Measurements from ENCODE around the gene BRF1.

The BRF1 gene

DNA sequence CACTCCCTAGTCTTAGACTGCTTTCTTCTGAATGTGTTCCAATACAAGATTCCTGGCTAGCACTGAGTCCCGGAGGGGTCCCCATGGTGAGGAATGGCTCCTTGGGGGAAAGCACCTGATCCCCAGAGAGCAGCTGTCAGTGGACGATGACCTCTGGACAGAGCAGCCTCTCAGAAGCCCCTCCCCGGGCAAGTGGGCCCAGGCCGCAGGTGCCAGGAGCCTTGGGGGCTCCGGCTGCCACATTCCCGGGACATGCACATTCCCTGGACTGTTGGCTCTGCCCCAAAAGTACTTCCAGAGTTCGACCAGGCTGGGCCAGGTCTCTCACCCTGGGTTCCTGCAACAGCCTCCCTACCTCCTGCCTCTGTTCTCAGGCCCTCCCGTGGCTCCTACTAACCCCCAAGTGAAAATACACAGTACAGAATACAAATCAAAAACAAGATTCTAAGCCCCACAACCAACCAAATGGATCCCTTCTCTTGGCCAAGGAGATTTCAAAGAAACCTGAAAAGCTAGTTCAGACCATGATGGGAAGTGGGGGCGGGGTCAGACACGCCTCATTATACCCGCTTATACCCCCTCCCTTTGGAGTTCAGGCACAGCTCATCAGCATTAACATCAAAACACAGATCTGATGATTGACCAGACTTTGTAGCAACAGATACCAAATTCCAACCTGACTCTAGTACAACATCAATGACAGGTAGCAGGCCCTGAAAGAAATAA lies 75.8 kb downstream of the BRF1 start:
- no peak for DNase-seq (ENCODE audit: low read depth)

DNA sequence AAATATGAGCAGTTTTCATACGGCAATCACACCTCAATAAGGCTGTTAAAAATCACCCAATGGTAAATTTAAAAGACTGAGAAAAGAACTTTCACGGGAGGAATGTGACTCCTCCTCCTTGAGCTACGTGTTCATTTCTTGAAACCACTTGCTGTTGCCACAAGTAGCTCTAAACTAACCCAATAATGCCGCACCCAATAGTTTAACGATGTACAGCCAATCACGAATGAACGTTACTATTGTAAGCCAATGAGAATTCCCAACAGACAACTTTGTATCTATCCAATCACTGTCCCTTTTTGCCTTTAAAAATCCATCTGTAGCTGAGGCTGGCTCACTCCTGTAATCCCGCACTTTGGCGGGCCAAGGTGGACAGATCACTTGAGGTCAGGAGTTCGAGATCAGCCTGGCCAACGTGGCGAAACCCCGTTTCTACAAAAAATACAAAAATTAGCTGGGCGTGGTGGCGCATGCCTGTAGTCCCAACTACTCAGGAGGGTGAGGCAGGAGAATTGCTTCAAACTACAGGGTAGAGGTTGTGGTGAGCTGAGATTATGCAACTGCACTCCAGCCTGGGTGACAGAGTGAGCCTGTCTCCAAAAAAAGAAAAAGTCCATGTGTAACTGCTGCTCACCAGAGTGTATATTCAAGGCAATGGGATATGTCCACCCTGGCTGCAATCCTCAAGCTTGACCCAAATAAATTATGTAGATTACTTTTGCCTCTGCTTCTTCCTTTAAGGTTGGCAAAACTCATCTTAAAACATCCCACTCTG lies 76.8 kb downstream of the BRF1 start:
- no peak for DNase-seq (ENCODE audit: low read depth)

DNA sequence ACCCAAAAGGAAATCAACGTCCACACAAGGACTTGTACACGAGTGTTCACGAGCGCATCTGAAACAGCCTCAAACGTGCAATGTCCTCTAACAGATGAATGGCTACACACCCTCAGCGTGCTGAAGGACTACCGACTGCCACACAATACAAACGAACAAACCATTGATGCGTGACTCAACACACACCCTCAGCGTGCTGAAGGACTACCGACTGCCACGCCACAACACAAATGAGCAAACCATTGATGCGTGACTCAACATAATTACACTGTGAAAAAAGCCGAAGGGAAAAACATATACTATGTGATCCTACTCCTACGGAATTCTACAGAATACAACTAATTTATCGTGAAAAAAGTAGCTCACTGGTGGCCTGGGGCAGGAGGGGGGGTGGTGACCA lies 77.5 kb downstream of the BRF1 start:
- DNase-seq (ENCODE audit: low read depth), result no peak

DNA sequence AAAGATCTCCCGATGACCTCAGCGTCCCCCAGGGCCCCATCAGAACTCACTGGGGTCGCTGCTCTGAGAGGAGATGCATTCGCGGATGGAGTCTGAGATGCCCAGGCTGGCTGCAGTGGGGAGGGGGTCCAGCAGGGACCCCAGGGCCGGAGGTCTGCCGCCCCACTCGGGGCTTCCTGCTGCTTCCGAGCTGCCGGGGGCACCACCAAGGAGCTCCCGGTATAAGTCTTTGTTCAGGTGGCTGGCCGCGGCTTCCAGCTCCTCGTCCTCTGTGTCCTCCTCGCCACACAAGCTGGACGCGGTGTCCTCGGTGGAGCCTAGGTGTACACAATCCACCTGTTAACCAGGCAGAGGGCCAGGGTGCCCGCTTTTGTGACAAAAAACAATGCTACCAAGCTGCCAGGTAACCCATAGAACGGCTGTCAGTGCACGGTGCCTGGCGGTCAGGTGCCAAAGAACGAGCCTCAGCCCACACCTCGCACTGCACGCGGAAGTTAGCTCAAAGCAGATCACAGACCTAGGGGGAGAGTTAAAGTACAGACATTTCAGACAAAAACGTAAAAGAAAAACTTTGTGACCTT lies 79.1 kb downstream of the BRF1 start:
- DNase-seq (ENCODE audit: low read depth), result no peak

DNA sequence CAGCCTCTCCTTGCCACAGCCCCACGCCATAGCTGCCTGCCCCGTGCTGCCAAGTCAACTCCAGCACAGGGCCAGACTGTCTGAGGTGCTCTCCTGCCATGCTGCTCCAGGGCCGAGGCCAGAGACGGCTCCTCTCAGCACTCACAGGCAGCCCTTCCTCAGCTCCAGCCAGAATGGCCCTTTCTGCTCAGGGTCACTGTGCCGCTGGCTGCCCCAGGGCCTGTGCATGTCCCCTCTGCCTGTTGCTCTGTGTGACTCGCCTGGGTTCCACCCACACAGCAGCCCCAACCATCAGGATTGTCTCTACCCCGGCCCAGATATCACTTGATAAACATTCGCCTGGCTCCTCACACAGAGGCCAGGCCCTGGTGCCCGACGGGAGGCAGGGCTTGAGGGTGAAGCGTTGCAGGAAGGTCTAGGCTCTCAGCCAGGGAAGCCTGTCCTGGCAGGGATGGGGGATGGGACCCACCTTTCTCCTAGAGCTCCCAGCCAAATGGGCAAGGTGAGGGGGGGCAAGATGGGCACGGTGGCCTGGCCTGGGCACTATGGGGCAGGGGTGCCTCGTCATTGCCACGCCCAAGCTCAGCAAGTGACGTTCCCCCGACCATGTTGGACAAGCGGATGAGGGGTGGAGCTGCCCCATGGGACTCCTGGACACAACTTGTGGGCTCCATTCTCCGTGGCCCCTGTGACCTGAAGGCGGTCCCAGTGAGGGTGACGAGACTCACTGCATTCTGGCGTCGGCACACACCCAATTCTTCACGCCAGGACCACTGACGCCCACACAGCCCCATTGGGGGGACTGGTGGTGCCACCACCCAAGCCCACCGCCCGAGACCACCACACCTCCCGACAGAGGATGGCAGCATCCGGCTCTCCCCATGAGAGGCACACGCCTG lies 79.9 kb downstream of the BRF1 start:
- DNase-seq (ENCODE audit: low read depth), result no peak

DNA sequence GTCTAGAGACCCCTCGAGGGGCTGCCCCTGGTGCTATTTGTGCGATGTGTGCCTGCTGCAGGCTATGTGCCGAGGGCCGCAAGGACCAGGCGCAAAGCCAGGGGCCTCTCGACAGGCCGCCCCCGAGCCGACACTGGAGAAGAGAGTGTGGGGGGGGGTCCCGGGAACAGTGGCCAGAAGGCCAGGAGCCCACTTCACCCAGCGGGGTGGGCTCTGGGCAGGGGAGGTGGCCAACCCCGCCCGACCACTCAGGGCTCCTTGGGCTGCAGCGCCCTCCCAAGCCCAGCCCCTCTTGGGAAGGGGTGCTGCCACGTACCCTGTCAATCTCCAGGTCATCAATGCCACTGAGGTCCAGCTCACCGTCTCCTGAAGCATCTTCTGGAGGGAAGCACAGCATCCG lies 81.0 kb downstream of the BRF1 start:
- DNase-seq (ENCODE audit: low read depth), result no peak

DNA sequence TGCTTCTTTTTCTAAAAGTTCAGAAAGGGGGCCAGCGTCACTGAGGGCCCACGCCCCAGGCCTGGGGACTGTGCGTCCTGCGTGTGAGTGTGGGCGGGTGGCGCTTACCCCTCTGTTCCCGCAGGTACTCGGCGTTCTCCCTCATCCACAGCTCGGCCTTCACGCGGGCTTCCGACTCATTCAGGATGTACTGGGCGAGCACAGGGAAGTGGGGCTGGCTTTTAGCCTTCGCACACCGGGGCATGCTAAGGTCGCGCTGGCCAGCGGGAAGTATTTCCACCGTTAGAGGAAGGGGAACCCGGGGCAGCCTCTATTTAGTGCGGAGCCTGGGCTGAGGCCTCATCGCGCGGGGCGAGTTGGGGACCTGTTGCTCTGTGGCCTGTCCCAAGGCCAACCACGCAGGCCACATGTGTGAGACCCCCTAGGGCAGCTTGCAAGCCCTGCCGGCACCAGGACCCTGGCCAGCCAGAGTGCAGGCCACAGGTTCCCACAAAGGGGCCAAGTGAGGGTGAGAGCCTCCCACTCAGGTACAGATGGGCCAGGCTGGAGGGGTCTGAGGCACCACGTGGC lies 81.7 kb downstream of the BRF1 start:
- DNase-seq (ENCODE audit: low read depth), result no peak

DNA sequence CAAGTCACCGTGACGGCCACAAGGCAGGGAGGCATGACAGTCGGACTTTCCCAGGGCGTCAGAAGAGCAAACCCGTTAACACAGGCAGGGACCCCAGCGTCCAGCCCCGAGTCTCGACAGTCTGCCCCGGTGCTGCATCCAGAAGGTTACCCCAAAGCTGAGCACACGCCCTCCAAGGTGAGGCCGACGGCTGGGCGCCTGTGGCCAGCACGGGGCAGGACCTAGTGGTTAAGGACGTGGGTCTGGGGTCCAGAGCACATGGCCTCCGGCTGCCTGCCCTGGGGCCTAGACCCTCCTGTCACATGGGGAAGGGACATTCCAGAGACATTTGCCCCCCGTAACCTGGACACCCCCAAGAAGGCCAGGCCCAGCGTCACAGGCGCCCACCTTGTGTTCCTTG lies 82.2 kb downstream of the BRF1 start:
- DNase-seq (ENCODE audit: low read depth), result no peak

DNA sequence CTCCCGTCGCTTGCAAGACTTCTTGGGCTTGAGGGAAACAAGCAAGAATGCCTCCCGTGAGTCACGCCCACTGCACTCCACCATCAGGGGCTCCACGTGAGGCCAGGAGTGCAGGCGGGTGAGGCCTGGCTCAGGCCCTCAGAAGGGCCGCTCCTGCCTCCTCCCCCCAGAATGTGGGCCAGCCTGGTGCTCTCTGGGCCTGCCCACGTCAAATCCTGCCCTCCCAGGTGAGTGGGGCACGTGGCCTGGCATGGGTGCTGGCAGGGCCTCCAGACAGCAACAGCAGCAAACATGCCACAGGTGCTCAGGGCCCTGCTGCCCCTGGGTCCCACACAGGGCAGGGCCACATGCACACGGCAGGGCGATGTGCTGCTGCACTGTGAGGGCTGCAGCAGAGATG lies 83.0 kb downstream of the BRF1 start:
- no peak for DNase-seq (ENCODE audit: low read depth)

DNA sequence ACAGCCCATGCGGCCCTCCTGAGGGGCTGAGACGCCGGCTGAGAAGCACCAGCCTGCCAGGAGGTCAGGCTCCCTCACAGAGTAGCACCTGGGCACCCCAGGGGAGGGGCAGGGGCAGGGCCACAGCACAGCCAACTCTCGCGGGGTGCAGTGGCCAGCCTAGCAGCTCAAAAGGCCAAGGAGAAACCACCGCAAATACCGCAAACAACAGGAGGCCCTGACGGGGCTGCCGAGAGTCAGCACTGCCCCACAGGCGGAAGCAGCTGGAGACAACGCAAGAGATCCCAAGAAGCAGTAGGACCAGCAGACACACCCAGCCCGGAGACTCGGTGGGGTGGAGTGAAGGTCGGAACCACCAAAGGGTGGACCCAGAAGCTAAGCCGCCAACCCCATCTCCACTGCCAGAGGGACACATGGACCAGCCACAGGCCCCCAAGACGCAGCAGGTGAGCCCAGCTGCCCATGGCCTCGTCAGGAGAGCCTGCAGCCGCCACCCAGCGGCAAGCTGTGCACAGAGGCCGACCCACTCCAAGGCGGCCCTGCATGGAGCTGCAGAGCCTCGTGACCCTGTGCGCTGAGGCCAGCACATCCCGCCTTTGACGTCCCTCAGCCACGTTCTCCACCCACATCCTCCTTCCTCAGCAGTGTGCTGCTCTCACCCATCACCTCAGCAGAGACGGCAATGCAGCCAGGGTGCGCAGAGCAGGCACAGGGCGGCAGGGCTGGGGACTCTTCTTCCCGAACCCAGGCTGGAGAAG lies 84.1 kb downstream of the BRF1 start:
- no peak for DNase-seq (ENCODE audit: low read depth)

DNA sequence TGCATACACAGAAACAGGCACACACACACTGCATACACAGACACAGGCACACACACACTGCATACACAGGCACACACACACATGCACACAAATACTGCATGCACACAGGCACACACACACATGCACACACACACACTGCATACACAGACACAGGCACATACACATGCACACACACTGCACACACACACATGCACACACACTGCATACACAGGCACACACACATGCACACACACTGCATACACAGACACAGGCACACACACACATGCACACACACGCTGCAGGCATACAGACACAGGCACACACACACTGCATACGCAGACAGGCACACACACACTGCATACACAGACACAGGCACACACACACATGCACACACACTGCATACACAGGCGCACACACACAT lies 85.2 kb downstream of the BRF1 start:
- DNase-seq (ENCODE audit: low read depth), result no peak

DNA sequence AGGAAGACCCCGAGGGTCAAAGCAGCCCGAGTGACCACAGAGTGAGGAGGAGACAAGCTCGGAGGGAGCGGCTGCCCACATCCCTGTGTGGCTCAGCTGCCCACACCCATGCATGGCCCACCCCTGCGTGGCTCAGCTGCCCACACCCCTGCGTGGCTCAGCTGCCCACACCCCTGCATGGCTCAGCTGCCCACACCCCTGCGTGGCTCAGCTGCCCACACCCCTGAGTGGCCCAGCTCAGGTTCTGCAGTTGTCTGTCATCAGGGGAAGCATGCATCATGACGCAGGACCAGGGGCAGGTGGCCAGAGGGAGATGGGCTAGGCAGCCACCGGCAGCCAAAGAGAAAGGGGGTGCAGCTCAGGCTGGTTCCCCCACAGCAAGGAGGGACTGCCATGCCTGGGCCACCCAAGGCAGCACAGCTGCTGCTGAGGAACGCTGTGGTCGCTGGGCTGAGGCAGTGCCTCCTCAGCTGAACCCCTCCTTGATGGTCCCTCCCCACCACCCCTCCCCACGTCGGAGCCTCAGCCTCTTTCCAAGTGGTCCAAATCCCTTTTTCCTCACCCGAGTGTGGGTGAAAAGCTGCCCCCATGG lies 86.4 kb downstream of the BRF1 start:
- no peak for DNase-seq (ENCODE audit: low read depth)

DNA sequence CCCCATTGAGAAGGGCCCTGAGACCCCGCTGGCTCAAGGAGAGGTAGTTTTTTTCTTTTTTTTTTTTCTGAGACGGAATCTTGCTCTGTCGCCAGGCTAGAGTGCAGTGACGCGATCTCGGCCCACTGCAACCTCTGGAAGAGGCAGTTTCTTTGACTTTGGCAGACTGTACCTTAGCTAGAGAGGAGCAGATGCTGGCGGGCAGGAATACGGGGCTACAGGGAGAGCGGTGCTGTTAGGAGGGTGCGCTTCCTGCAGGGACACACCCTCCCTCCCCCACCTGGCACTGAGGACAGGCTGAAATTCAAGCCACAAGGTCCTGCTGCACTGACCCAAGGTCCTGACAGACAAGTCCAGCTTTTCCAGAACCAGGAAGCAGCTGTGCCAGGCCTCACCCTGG lies 87.4 kb downstream of the BRF1 start:
- DNase-seq (ENCODE audit: low read depth), result no peak

DNA sequence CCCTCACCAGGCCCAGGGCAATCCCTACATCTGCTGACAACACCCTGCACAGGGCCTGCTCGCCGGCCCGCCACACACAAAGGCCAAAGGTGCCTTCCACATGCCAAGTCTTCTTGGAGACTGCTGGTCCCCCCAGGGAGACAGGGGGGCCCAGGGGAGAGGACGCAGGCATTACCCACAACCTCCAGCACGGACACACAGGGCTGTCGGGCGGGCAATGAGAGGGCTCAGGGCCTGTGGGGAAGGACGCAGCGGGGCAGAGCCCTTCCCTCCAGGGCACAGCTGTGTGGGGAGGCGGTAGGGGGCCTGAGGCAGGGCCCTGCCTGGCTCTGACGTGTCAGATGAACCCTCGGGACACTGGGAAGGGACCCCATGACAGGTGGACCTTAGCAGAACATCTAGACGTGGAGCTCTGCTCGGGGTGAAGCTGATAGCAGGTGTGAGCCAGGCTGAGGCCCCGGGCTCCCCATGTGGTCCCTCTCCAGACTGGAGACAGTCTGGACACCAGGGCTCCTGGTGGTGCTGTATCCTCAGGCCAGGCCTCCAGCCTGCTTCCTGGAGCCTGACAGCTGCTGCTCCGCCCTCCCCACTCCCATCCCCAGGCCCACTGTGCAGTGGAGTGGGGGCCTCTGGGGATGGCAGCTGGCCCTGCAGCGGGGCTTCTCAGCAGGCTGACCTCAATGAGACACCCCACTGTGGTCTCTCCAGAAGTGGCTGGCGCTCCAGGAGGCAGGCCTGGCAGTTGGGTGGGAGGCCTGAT lies 88.1 kb downstream of the BRF1 start:
- DNase-seq (ENCODE audit: low read depth), result no peak

DNA sequence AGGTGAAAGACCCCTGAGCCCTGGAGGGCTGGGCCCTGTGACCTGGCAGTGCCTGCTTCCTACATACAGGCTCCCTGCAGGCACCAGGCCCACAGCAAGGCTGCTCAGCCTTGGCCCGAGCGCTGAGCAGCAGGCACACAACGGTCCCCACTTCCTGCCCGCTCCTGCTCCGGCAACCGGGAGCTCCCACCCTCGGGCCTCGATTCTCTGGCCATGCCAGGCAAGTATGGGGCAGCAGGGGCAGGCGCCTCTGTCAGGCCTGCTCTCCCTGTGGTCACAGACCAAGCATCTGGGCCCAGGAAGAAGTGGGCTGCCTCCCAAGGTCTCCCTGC lies 89.1 kb downstream of the BRF1 start:
- no peak for DNase-seq (ENCODE audit: low read depth)

DNA sequence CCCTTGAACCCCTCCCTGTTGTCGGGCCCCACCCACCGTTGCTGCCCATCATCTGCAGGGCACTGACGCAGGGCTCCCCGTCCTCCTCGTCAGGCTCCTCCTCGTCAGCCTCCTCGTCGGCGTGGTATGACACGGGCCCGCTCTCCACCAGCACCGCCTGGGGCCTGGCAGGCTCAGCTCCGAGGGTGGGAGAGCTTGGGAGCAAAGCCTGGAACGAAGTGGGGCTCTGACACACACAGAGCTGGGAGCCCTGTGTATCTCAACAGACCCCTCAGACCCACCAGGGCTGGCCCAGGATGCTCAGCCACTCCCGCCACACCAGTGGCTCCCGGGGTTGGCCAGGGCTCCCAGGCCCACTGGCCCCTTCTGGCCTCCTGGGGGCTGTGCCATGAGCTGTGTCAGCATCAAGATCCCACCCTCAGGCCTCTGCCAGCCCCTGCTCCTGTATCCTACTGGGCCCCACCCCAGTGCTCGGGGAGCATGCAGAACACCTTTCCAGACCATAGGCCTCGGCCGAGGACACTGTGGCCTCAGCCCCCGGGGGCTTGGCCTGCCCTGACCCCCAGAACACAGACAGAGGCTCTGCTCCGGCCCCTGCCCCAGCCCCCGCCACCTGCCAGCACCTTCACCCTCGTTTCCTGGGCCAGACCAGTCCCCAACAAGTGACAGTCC lies 89.6 kb downstream of the BRF1 start:
- DNase-seq (ENCODE audit: low read depth), result no peak

DNA sequence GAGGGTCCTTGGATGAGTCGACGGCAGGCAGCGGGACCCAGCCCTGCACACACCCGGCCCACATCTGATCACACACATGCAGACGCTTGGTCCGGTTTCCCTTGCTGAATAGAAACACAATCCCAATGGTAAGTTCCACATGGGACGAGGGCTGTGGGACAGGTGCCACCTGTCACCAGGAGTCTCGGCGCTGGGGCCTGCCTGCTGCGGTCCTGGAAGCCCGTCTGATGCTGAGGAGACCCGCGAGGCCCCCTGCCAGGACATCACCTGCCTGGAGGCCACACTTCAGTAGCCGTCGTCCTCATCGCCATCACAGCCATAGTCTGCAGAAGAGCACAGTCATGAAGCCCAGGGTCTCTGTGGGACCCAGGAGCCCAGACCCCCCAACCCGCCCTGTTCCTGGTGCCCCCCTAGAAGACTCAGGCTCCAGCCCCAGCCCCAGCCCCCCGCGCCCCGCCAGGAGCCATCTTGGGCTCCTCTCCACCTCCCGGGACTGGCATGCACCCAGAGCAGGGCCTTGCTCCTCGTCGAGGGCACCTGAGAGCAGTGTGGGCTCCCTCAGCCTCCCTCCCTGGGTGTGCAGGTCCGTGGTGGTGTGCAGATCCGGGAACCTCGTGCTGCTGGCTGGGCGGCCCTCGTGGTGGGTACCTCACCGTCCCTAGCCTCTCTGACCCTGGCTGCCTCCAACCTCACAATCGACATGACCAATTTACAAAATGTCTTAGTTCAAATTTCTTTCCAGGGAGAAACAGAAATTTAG lies 90.4 kb downstream of the BRF1 start:
- DNase-seq (ENCODE audit: low read depth), result no peak

DNA sequence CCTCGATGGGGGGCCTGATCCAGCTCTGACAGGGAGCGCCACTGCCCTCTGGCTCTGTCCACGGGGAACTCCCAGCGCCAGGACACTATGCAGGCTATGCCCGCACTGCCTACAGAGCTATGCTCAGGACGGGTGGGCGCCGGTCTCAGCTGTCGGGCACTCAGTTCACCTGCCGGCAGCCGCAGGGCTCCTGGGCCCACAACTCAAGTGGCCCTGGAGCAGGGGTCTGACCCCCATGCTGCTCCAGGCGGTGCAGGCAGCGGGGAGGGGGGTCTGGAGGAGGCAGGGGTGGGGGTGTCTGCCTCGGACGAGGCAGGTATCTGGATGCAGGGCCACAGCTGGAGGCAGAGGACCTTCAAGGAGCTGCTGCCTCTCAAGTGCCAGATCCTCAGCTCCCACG lies 91.2 kb downstream of the BRF1 start:
- DNase-seq (ENCODE audit: low read depth), result no peak

DNA sequence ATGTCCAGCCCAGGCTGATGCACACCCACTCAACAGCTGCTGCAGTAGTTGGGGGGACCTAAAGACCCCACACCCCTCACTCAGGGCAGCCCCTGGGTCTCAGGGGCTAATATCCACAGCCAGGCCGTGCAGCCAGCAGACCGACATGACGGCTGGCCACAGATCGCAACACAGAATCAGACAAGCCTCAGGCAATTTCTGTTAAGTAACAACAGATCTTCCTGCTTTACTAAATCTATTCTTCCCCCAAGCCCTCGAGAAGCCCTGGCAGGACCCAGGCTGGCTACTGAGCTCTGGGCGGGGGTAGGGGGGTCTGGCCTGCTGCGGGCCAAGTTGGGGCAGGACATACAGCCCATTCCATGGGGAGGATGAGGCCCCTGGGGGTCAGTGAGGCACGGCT lies 91.7 kb downstream of the BRF1 start:
- no peak for DNase-seq (ENCODE audit: low read depth)

All from GM04504 (cell line).